Measurements from ENCODE around the gene CCNT1. TPM values are rescaled to one million over a fixed set of nuclear protein-coding genes. Genes with fewer than 3 reads are reported as not detected.
"Not testable (repeated sequence)": the region's sequence is repeated elsewhere in the genome, so short reads cannot be mapped to it uniquely, and the experiment has no call there.

CCNT1 gene
- total RNA-seq, 1 donor from 2014 or later, result 16.9 TPM

GRCh38 chr12:48643011-48643410, 73.5 kb downstream of the CCNT1 start:
- DNase-seq (ENCODE audit: extremely low read depth, low read depth, low spot score), result no peak

GRCh38 chr12:48641752-48642555, 74.6 kb downstream of the CCNT1 start:
- not testable (repeated sequence) for DNase-seq (ENCODE audit: extremely low read depth, low read depth, low spot score)

GRCh38 chr12:48640854-48641253, 75.7 kb downstream of the CCNT1 start:
- no peak for DNase-seq (ENCODE audit: extremely low read depth, low read depth, low spot score)

GRCh38 chr12:48640428-48640827, 76.1 kb downstream of the CCNT1 start:
- no peak for DNase-seq (ENCODE audit: extremely low read depth, low read depth, low spot score)

Other genes starting within 250 kb of the CCNT1 start
- gene ANP32D, start 244.1 kb downstream of the CCNT1 start, total RNA-seq, result not detected in 2 replicates
- not detected in 2 replicates for gene C12orf54, start 234.2 kb downstream of the CCNT1 start, total RNA-seq
- gene OR8S1, start 191.1 kb downstream of the CCNT1 start, total RNA-seq, result not detected in 2 replicates
- gene LALBA, start 146.7 kb downstream of the CCNT1 start, total RNA-seq, result not detected in 2 replicates
- 32.3 and 49.3 TPM in 2 replicates for gene KANSL2, start 34.5 kb downstream of the CCNT1 start, total RNA-seq
- gene ADCY6, start 72.4 kb upstream of the CCNT1 start, total RNA-seq, result 37.6 and 48.5 TPM in 2 replicates
- gene CACNB3, start 101.8 kb upstream of the CCNT1 start, total RNA-seq, result 22.9 and 38.2 TPM in 2 replicates
- gene DDX23, start 135.5 kb upstream of the CCNT1 start, total RNA-seq, result 57.2 and 62.1 TPM in 2 replicates
- 4.7 and 14.9 TPM in 2 replicates for gene RND1, start 149.2 kb upstream of the CCNT1 start, total RNA-seq
- 16.1 and 29.7 TPM in 2 replicates for gene FKBP11, start 208.8 kb upstream of the CCNT1 start, total RNA-seq
- 108 TPM in 2 replicates for gene ARF3, start 240.8 kb upstream of the CCNT1 start, total RNA-seq

Measured in glomerular endothelial cell (primary cell).